CD4-positive, CD25-positive, alpha-beta regulatory T cell (primary cell): ENCODE data around the gene CRYBA1. TPM values are rescaled to one million over a fixed set of nuclear protein-coding genes. Genes with fewer than 3 reads are reported as not detected.
A peak's percentile ranks its signal among the peaks of the same experiment; 100 is the strongest.

Experiments
- ATAC-seq, 2 donors: fragments of 150-1000 bp; cut with Tn5 transposase; one replicate each; pipeline ENCODE4 v1.10.0; 2021; ENCODE audit warnings: low read depth in 2 of 2, moderate number of reproducible peaks in 2 of 2, moderate library complexity in 1 of 2
- DNase-seq, 3 donors: peaks; one replicate each; pipeline versions ENCODE4 v3.0.0 to v3.0.0-alpha.2; 2012 to 2022; ENCODE audit warnings: mixed read lengths in 1 of 3
- H3K27ac ChIP-seq: one replicate; pipeline ENCODE4 v1.7.0; 2013; ENCODE audit warnings: mild to moderate bottlenecking, low read length; ENCODE audit not compliant: insufficient read depth, poor library complexity, severe bottlenecking
- H3K27me3 ChIP-seq: one replicate; pipeline ENCODE4 v1.7.0; 2013; ENCODE audit warnings: low read length; ENCODE audit not compliant: control insufficient read depth, insufficient read depth
- H3K36me3 ChIP-seq: one replicate; pipeline ENCODE4 v1.7.0; 2013; ENCODE audit warnings: mild to moderate bottlenecking, low read length, moderate library complexity; ENCODE audit not compliant: control insufficient read depth, insufficient read depth
- H3K4me1 ChIP-seq: 2 replicates; pipeline ENCODE4 v1.7.0; 2013; ENCODE audit warnings: mild to moderate bottlenecking, low read length; ENCODE audit not compliant: insufficient read depth, control insufficient read depth, poor library complexity, severe bottlenecking
- H3K4me3 ChIP-seq: one replicate; pipeline ENCODE4 v1.7.0; 2013; ENCODE audit warnings: low read depth, mild to moderate bottlenecking, low read length, moderate library complexity
- H3K9me3 ChIP-seq, 2 experiments: 1 replicate in 1 of 2; 2 replicates in 1 of 2; pipeline ENCODE4 v1.7.0; 2013; ENCODE audit warnings: low read length in 2 of 2, mild to moderate bottlenecking in 1 of 2, moderate library complexity in 1 of 2; ENCODE audit not compliant: control insufficient read depth in 2 of 2
- H3K27ac Mint-ChIP-seq, 3 donors: one replicate each; pipeline ENCODE4 v1.8.0; 2020 to 2022; ENCODE audit warnings: mild to moderate bottlenecking in 3 of 3, mixed read lengths in 3 of 3, moderate library complexity in 2 of 3
- H3K27me3 Mint-ChIP-seq: one replicate; pipeline ENCODE4 v1.8.0; 2022; ENCODE audit warnings: mild to moderate bottlenecking, mixed read lengths
- H3K36me3 Mint-ChIP-seq: one replicate; pipeline ENCODE4 v1.8.0; 2020; ENCODE audit warnings: mixed read lengths
- H3K4me1 Mint-ChIP-seq, 4 donors: one replicate each; pipeline ENCODE4 v1.8.0; 2020 to 2022; ENCODE audit warnings: mixed read lengths in 4 of 4, mild to moderate bottlenecking in 1 of 4
- H3K4me3 Mint-ChIP-seq, 4 donors: one replicate each; pipeline ENCODE4 v1.8.0; 2020 to 2022; ENCODE audit warnings: mild to moderate bottlenecking in 4 of 4, mixed read lengths in 4 of 4, moderate library complexity in 3 of 4
- H3K9me3 Mint-ChIP-seq, 7 donors: one replicate each; pipeline ENCODE4 v1.8.0; 2020 to 2022; ENCODE audit warnings: mixed read lengths in 7 of 7, mild to moderate bottlenecking in 3 of 7, moderate library complexity in 2 of 7
- polyA plus RNA-seq, 4 donors: library from polyadenylated mRNA; unstranded; fragments of 300-500 nt; fragmentation: Illumina TruSeq; gene quantifications; one replicate each; pipeline ENCODE4 v1.2.3, GENCODE V29; 2021
- total RNA-seq: library from RNA; stranded (reverse); gene quantifications from one replicate; pipeline ENCODE4 v1.2.3, GENCODE V29; 2022

Gene CRYBA1
- total and polyA plus RNA-seq, 5 donors from 2014 or later, result not detected

GRCh38 chr17:29247219-29247618 lies 560 bp downstream of the CRYBA1 start:
- H3K4me3 Mint-ChIP-seq, result no peak overlapping the region
- Histone ChIP-seq H3K27ac (no peak overlapping the region), H3K36me3 (no peaks in the 10 kb centered on the region), H3K4me3 (no peak overlapping the region), H3K4me1 (no peaks in the 10 kb centered on the region), H3K9me3 (no peaks in the 10 kb centered on the region), H3K27me3 (no peaks in the 10 kb centered on the region)
- ATAC-seq, result no peak
- H3K27ac Mint-ChIP-seq, result no peak overlapping the region
- H3K36me3 Mint-ChIP-seq, result no peaks in the 10 kb centered on the region
- H3K27me3 Mint-ChIP-seq, result no peaks in the 10 kb centered on the region
- peaks cover 0 to 1% (median 0%) of the 10 kb centered on the region in 7 donors for H3K9me3 Mint-ChIP-seq
- DNase-seq, result no peak
- peaks cover 0 to 2% (median under 1%) of the 10 kb centered on the region in 4 donors for H3K4me1 Mint-ChIP-seq

- no peaks in the 10 kb centered on the region for H3K27me3 ChIP-seq
- H3K27ac ChIP-seq, result no peak overlapping the region
- DNase-seq, result no peak
- peaks cover under 1% of the 10 kb centered on the region for H3K36me3 ChIP-seq
- H3K4me1 Mint-ChIP-seq, result peaks cover 0 to 2% (median under 1%) of the 10 kb centered on the region in 4 donors
- no peaks in the 10 kb centered on the region for H3K9me3 ChIP-seq
- no peaks in the 10 kb centered on the region for H3K4me1 ChIP-seq
- ATAC-seq, result no peak
- H3K4me3 ChIP-seq, result no peak overlapping the region
- no peak overlapping the region for H3K4me3 Mint-ChIP-seq
- H3K27me3 Mint-ChIP-seq, result no peaks in the 10 kb centered on the region
- H3K36me3 Mint-ChIP-seq, result no peaks in the 10 kb centered on the region
- H3K27ac Mint-ChIP-seq, result no peak overlapping the region
- peaks cover 0 to 1% (median 0%) of the 10 kb centered on the region in 7 donors for H3K9me3 Mint-ChIP-seq
Observed at GRCh38 chr17:29248845-29249244, 2.2 kb downstream of the CRYBA1 start.

GRCh38 chr17:29250666-29251065 lies 4.0 kb downstream of the CRYBA1 start:
- ATAC-seq (no peak), DNase-seq (no peak)
- no peak overlapping the region for H3K4me3 ChIP-seq
- H3K9me3 ChIP-seq, result no peaks in the 10 kb centered on the region
- H3K27me3 ChIP-seq, result no peaks in the 10 kb centered on the region
- Mint-ChIP-seq H3K27ac (peak overlapping the region in 1 of 3 donors; percentile 43), H3K4me3 (no peak overlapping the region), H3K9me3 (peaks cover 0 to 1% (median 0%) of the 10 kb centered on the region in 7 donors), H3K4me1 (peaks cover 0 to 5% (median 2%) of the 10 kb centered on the region in 4 donors), H3K36me3 (no peaks in the 10 kb centered on the region), H3K27me3 (no peaks in the 10 kb centered on the region)
- H3K27ac ChIP-seq, result no peak overlapping the region
- peaks cover 9% of the 10 kb centered on the region for H3K36me3 ChIP-seq
- H3K4me1 ChIP-seq, result no peaks in the 10 kb centered on the region

- Mint-ChIP-seq H3K4me3 (no peak overlapping the region), H3K36me3 (no peaks in the 10 kb centered on the region), H3K27me3 (no peaks in the 10 kb centered on the region), H3K9me3 (peaks cover 0 to 1% (median 0%) of the 10 kb centered on the region in 7 donors), H3K27ac (peak overlapping the region in 1 of 3 donors; percentile 43), H3K4me1 (peaks cover 0 to 8% (median 3%) of the 10 kb centered on the region in 4 donors)
- no peaks in the 10 kb centered on the region for H3K9me3 ChIP-seq
- no peaks in the 10 kb centered on the region for H3K27me3 ChIP-seq
- H3K4me1 ChIP-seq, result no peaks in the 10 kb centered on the region
- DNase-seq (no peak), ATAC-seq (no peak)
- peaks cover 9% of the 10 kb centered on the region for H3K36me3 ChIP-seq
- no peak overlapping the region for H3K27ac ChIP-seq
- no peak overlapping the region for H3K4me3 ChIP-seq
Observed at GRCh38 chr17:29251184-29251583, 4.5 kb downstream of the CRYBA1 start.

- no peak for ATAC-seq
- Mint-ChIP-seq H3K27ac (no peak overlapping the region), H3K27me3 (no peaks in the 10 kb centered on the region), H3K4me1 (peaks cover 5 to 13% (median 8%) of the 10 kb centered on the region in 4 donors), H3K36me3 (peaks cover 4% of the 10 kb centered on the region), H3K4me3 (no peak overlapping the region), H3K9me3 (peaks cover 0 to 1% (median 0%) of the 10 kb centered on the region in 7 donors)
- no peak overlapping the region for H3K4me3 ChIP-seq
- peak in 1 of 3 donors; percentile 44 for DNase-seq
- peaks cover 10% of the 10 kb centered on the region for H3K36me3 ChIP-seq
- no peaks in the 10 kb centered on the region for H3K4me1 ChIP-seq
- H3K27me3 ChIP-seq, result no peaks in the 10 kb centered on the region
- H3K27ac ChIP-seq, result no peak overlapping the region
- no peaks in the 10 kb centered on the region for H3K9me3 ChIP-seq
Observed at GRCh38 chr17:29252101-29252791, 5.6 kb downstream of the CRYBA1 start.

GRCh38 chr17:29253037-29253436 lies 6.4 kb downstream of the CRYBA1 start:
- no peaks in the 10 kb centered on the region for H3K9me3 ChIP-seq
- Mint-ChIP-seq H3K9me3 (peaks cover 0 to 1% (median 0%) of the 10 kb centered on the region in 7 donors), H3K4me1 (peaks cover 6 to 15% (median 13%) of the 10 kb centered on the region in 4 donors), H3K4me3 (no peak overlapping the region), H3K27ac (no peak overlapping the region), H3K36me3 (peaks cover 4% of the 10 kb centered on the region), H3K27me3 (no peaks in the 10 kb centered on the region)
- no peaks in the 10 kb centered on the region for H3K4me1 ChIP-seq
- H3K27ac ChIP-seq, result no peak overlapping the region
- H3K27me3 ChIP-seq, result no peaks in the 10 kb centered on the region
- DNase-seq, result no peak
- H3K36me3 ChIP-seq, result peaks cover 16% of the 10 kb centered on the region
- H3K4me3 ChIP-seq, result no peak overlapping the region
- ATAC-seq, result no peak

- no peak overlapping the region for H3K4me3 ChIP-seq
- H3K27ac ChIP-seq, result no peak overlapping the region
- no peaks in the 10 kb centered on the region for H3K27me3 Mint-ChIP-seq
- no peak for DNase-seq
- peaks cover 39% of the 10 kb centered on the region for H3K36me3 ChIP-seq
- ATAC-seq, result no peak
- peaks cover 13% of the 10 kb centered on the region for H3K36me3 Mint-ChIP-seq
- H3K27ac Mint-ChIP-seq, result peak overlapping the region; percentile 31 to 89 (median 67)
- no peaks in the 10 kb centered on the region for H3K4me1 ChIP-seq
- H3K27me3 ChIP-seq, result no peaks in the 10 kb centered on the region
- no peaks in the 10 kb centered on the region for H3K9me3 ChIP-seq
- peaks cover 14 to 38% (median 24%) of the 10 kb centered on the region in 4 donors for H3K4me1 Mint-ChIP-seq
- H3K4me3 Mint-ChIP-seq, result no peak overlapping the region
- no peaks in the 10 kb centered on the region for H3K9me3 Mint-ChIP-seq
Observed at GRCh38 chr17:29255926-29256522, 9.4 kb downstream of the CRYBA1 start.
